ENCODE measurements around the gene GZMB. TPM values are rescaled to one million over a fixed set of nuclear protein-coding genes. Genes with fewer than 3 reads are reported as not detected.

Gene GZMB
- total RNA-seq (ENCODE audit: low replicate concordance), result not detected in 2 replicates

- DNase-seq (ENCODE audit: low read depth), result no peak
- TF ChIP-seq CTCF (IDR thresholded peaks at IDR 0.05; ENCODE audit: insufficient read depth, low read length), result no peak
- H3K4me3 ChIP-seq (ENCODE audit: low read depth, low read length), result no peak within 1 kb of the TSS
These were observed at the start of gene GZMB for GRCh38 chr14:24634158-24634557. GZMB (minus strand) TSS chr14:24634190; CDS start chr14:24634160, 30 bp downstream.

GRCh38 chr14:24681056-24681455 lies 47.1 kb upstream of the GZMB start:
- H3K4me3 ChIP-seq (ENCODE audit: low read depth, low read length), result no peak overlapping the region
- no peak for DNase-seq (ENCODE audit: low read depth)
- TF ChIP-seq CTCF (IDR thresholded peaks at IDR 0.05; ENCODE audit: insufficient read depth, low read length), result no peak

GRCh38 chr14:24680516-24680915 lies 46.5 kb upstream of the GZMB start:
- no peak for TF ChIP-seq CTCF (IDR thresholded peaks at IDR 0.05; ENCODE audit: insufficient read depth, low read length)
- DNase-seq (ENCODE audit: low read depth), result no peak
- no peak overlapping the region for H3K4me3 ChIP-seq (ENCODE audit: low read depth, low read length)

GRCh38 chr14:24679248-24679961 lies 45.4 kb upstream of the GZMB start:
- no peak for TF ChIP-seq CTCF (IDR thresholded peaks at IDR 0.05; ENCODE audit: insufficient read depth, low read length)
- no peak for DNase-seq (ENCODE audit: low read depth)
- H3K4me3 ChIP-seq (ENCODE audit: low read depth, low read length), result no peak overlapping the region

- TF ChIP-seq CTCF (IDR thresholded peaks at IDR 0.05; ENCODE audit: insufficient read depth, low read length), result peak; percentile 94
- H3K4me3 ChIP-seq (ENCODE audit: low read depth, low read length), result peak overlapping the region; percentile 57
These were observed 44.8 kb upstream of the GZMB start for GRCh38 chr14:24678801-24679247.

GRCh38 chr14:24677956-24678355 lies 44.0 kb upstream of the GZMB start:
- TF ChIP-seq CTCF (IDR thresholded peaks at IDR 0.05; ENCODE audit: insufficient read depth, low read length), result no peak
- H3K4me3 ChIP-seq (ENCODE audit: low read depth, low read length), result no peak overlapping the region
- no peak for DNase-seq (ENCODE audit: low read depth)

More at GRCh38 chr14:24678801-24679247, 44.8 kb upstream of the GZMB start:
- DNase-seq (ENCODE audit: low read depth), result peak; percentile 91

All from fibroblast of the aortic adventitia (primary cell).